Measurements from ENCODE around the gene MEI1.

DNA sequence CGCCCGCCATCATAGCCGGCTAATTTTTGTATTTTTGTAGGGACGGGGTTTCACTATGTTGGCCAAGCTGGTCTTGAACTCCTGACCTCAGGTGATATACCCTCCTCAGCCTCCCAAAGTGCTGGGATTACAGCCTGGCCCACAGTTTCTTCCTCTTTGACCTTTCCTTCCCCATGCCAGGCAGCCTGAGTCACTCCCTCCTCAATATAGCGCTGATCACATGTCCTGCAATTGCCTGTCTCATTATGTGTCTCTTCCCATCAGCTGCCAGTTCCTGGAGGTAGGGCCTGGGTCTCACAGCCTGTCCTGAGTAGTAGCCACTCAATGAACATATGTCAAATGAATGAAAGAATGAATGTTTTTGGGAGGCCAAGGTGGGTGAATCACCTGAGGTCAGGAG, 58.2 kb downstream of the MEI1 start:
- TF ChIP-seq CTCF (IDR thresholded peaks at IDR 0.05) (no peak), POLR2AphosphoS5 (IDR thresholded peaks at IDR 0.05) (no peak), POLR2A (IDR thresholded peaks at IDR 0.05) (no peak)
